Ovary (tissue), 3 donors: ENCODE results near the gene IQCF2.

ENCODE experiments used
- CTCF ChIP-seq, 3 donors: fragments of 450-650 bp in 2 of 3; fragments of 200-600 bp in 1 of 3; IDR thresholded peaks; one replicate each; pipeline versions ENCODE4 v1.5.1 to v1.8.0; 2016 to 2022; ENCODE audit warnings: antibody characterized with exemption in 3 of 3, mild to moderate bottlenecking in 1 of 3
- EP300 ChIP-seq: sonication (generic); formaldehyde crosslinking; IDR thresholded peaks from one replicate; pipeline ENCODE4 v1.6.1; 2017; ENCODE audit warnings: antibody characterized with exemption
- donor health status: DM: no; HTN: no; CAD: no.

GRCh38 chr3:51904034-51904823 is 42.8 kb downstream of the IQCF2 start:
- TF ChIP-seq CTCF (IDR thresholded peaks at IDR 0.05) (no peak), EP300 (no peak)
